Measurements from ENCODE around the gene SEM1. TPM values are rescaled to one million over a fixed set of nuclear protein-coding genes. Genes with fewer than 3 reads are reported as not detected.

The SEM1 gene
- total and polyA plus RNA-seq, 2 of the 8 experiments (the other 6 are each of a cell fraction or from before 2014, with no cell fraction given): 20.8 to 75.3 TPM

DNA sequence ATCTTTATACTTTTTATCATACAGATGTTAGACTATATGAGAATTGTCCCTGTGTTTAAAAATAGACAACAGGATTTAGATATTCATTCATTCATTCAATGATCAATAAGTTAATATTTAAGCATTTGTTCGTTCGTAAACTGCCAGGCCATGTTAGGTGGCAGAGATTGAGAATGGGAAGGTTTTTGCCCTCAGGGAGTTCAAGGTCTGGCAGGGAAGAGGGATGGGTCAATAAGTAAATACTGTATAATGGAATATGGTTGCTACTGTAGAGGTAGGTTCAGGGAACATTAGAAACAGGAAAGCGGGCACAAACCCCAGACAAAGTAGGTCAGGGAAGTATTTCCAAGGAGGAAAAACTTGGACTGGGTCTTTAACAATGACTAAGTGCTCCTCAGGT is 64.6 kb downstream of the SEM1 start:
- no peak overlapping the region for H3K23ac ChIP-seq (ENCODE audit: insufficient read length)
- no peaks in the 10 kb centered on the region for H4K20me1 ChIP-seq (replicated peaks in 1 of 2; ENCODE audit: control insufficient read depth in 1 of 2, insufficient read depth in 2 of 2, low read length in 2 of 2)
- H3K18ac ChIP-seq (ENCODE audit: extremely low read depth, low read length): no peak overlapping the region
- H3K23me2 ChIP-seq (ENCODE audit: low read depth, low read length): no peaks in the 10 kb centered on the region
- H3K56ac ChIP-seq (replicated peaks; ENCODE audit: insufficient read length, low read depth, low read length): no peak overlapping the region
- no peak overlapping the region for H2AFZ ChIP-seq (ENCODE audit: low read length)
- no peak overlapping the region for H2BK5ac ChIP-seq (ENCODE audit: low read depth, low read length)
- H3K79me1 ChIP-seq (ENCODE audit: low read depth, low read length): no peaks in the 10 kb centered on the region
- no peak overlapping the region for H2BK12ac ChIP-seq (ENCODE audit: low read depth, low read length)
- no peak overlapping the region for H2BK15ac ChIP-seq (ENCODE audit: low read length)
- no peak overlapping the region for H4K8ac ChIP-seq (ENCODE audit: extremely low read depth, insufficient read depth, low read length)
- no peak overlapping the region for H3K27ac ChIP-seq (ENCODE audit: low read depth, low read length)
- 93% methylated on average over 3 of the region's 3 CpGs; no CpG with 5 or more reads in 1 of the 2 experiments for WGBS, 2 experiments (ENCODE audit: extremely low coverage in 1 of 2, insufficient coverage in 1 of 2, insufficient read length in 1 of 2, insufficient replicate concordance in 2 of 2, low coverage in 1 of 2, low lambda C conversion rate in 2 of 2, missing lambda C conversion rate in 1 of 2)
- no peak overlapping the region for H2BK20ac ChIP-seq (ENCODE audit: low read length)
- H3K14ac ChIP-seq (ENCODE audit: insufficient read length): no peak overlapping the region
- no peak overlapping the region for H3K4me2 ChIP-seq (ENCODE audit: insufficient read depth in 1 of 2, low read depth in 2 of 2, low read length in 2 of 2)
- ChIA-PET POLR2A (ENCODE audit: partially characterized antibody) (no interaction called here), CTCF (ENCODE audit: partially characterized antibody) (no interaction called here)
- no peak overlapping the region for H2BK120ac ChIP-seq (replicated peaks; ENCODE audit: low read depth, low read length)
- H4K91ac ChIP-seq (replicated peaks; ENCODE audit: insufficient read length, low read length): no peak overlapping the region
- H3K9me3 ChIP-seq (ENCODE audit: insufficient read depth in 2 of 2, low read depth in 1 of 2, low read length in 1 of 2): no peaks in the 10 kb centered on the region
- H3K9ac ChIP-seq (replicated peaks in 1 of 4; ENCODE audit: extremely low read depth in 1 of 4, low read depth in 3 of 4, low read length in 3 of 4): no peak overlapping the region
- no peak overlapping the region for H3K4me3 ChIP-seq (ENCODE audit: extremely low read depth in 1 of 4, insufficient read depth in 2 of 4, low read depth in 3 of 4, low read length in 4 of 4)
- no peak for FAIRE-seq
- H4K5ac ChIP-seq (ENCODE audit: insufficient read length, low read depth, low read length): no peak overlapping the region
- no peaks in the 10 kb centered on the region for H3K79me2 ChIP-seq (ENCODE audit: control insufficient read depth in 1 of 2, insufficient read depth in 2 of 2, low read length in 2 of 2)
- peaks cover 0 to 2% (median under 1%) of the 10 kb centered on the region in 4 experiments; a peak in 2 of 7 replicates for H3K4me1 ChIP-seq (replicated peaks in 1 of 4; ENCODE audit: control insufficient read depth in 3 of 4, insufficient read depth in 4 of 4, low read length in 3 of 4)
- no peak for TF ChIP-seq CHD1 (IDR thresholded peaks at IDR 0.05; ENCODE audit: low read depth, low read length)
- TF ChIP-seq BCL11A (IDR thresholded peaks at IDR 0.05; ENCODE audit: low read depth in 2 of 2, low read length in 2 of 2): no peak
- TF ChIP-seq SIN3A (conservative IDR thresholded peaks at IDR 0.05 in 1 of 2, IDR thresholded peaks at IDR 0.05 in 1 of 2; ENCODE audit: low read depth in 1 of 2, low read length in 2 of 2): no peak
- TF ChIP-seq RBBP5 (IDR thresholded peaks at IDR 0.05; ENCODE audit: borderline replicate concordance, low read depth, low read length): no peak
- TF ChIP-seq HDAC6 (IDR thresholded peaks at IDR 0.05; ENCODE audit: low read depth, low read length): no peak
- no peak for TF ChIP-seq SIRT6 (IDR thresholded peaks at IDR 0.05; ENCODE audit: low read length)
- TF ChIP-seq CHD2 (IDR thresholded peaks at IDR 0.05; ENCODE audit: low read length): no peak
- TF ChIP-seq SIX5 (IDR thresholded peaks at IDR 0.05; ENCODE audit: low read depth, low read length): no peak
- no peak for TF ChIP-seq SP4 (IDR thresholded peaks at IDR 0.05; ENCODE audit: low read length)
- TF ChIP-seq ZNF274 (IDR thresholded peaks at IDR 0.05; ENCODE audit: borderline replicate concordance, extremely low read depth, low read length): no peak
- no peak overlapping the region for H3K4ac ChIP-seq (replicated peaks; ENCODE audit: insufficient read length, low read depth, low read length)
- H2AK5ac ChIP-seq (ENCODE audit: low read depth, low read length): no peak overlapping the region
- DNase-seq (ENCODE audit: low read depth in 1 of 2, low spot score in 2 of 2): no peak
- no peaks in the 10 kb centered on the region for H3K36me3 ChIP-seq (ENCODE audit: control insufficient read depth in 2 of 4, insufficient read depth in 4 of 4, low read length in 3 of 4)
- H3K27me3 ChIP-seq (replicated peaks in 1 of 4; ENCODE audit: control insufficient read depth in 3 of 4, extremely low read depth in 1 of 4, insufficient read depth in 3 of 4, low read length in 3 of 4): no peaks in the 10 kb centered on the region
